RPMI7951 (cell line): ENCODE results near the gene SLPI. TPM values are rescaled to one million over a fixed set of nuclear protein-coding genes. Genes with fewer than 3 reads are reported as not detected.

ENCODE experiments used
- DNase-seq: peaks from one replicate; pipeline ENCODE4 v3.0.0-alpha.2; 2012; ENCODE audit warnings: low read depth
- total RNA-seq: library from RNA; depleted of rRNA; stranded (reverse); fragments of >200 nt; shearing (Covaris generic); gene quantifications from 2 replicates; pipeline ENCODE4 v1.2.3, GENCODE V29; 2014; rRNA removed

SLPI gene
- not detected in 2 replicates for total RNA-seq

GRCh38 chr20:45254383-45255262, at the start of gene SLPI:
Gene SLPI, minus strand, starts transcription at chr20:45254564. Its CDS starts 21 bp downstream, at chr20:45254543.
- no peak for DNase-seq

- peak; percentile 28 for DNase-seq
Observed at GRCh38 chr20:45303586-45304463, 49.5 kb upstream of the SLPI start.

GRCh38 chr20:45301824-45302271, 47.5 kb upstream of the SLPI start:
- no peak for DNase-seq

GRCh38 chr20:45300961-45301360, 46.6 kb upstream of the SLPI start:
- peak; percentile 71 for DNase-seq

- DNase-seq: no peak
Observed at GRCh38 chr20:45299786-45300185, 45.4 kb upstream of the SLPI start.

- no peak for DNase-seq
Observed at GRCh38 chr20:45297786-45298497, 43.6 kb upstream of the SLPI start.

GRCh38 chr20:45294659-45295058, 40.3 kb upstream of the SLPI start:
- no peak for DNase-seq

- DNase-seq: no peak
Observed at GRCh38 chr20:45294003-45294368, 39.6 kb upstream of the SLPI start.

- DNase-seq: peak; percentile 73
Observed at GRCh38 chr20:45293041-45294002, 39.0 kb upstream of the SLPI start.

- no peak for DNase-seq
Observed at GRCh38 chr20:45292343-45292742, 38.0 kb upstream of the SLPI start.

GRCh38 chr20:45291526-45291925, 37.2 kb upstream of the SLPI start:
- no peak for DNase-seq

GRCh38 chr20:45290677-45291355, 36.5 kb upstream of the SLPI start:
- DNase-seq: peak; percentile 77

- no peak for DNase-seq
Observed at GRCh38 chr20:45289942-45290676, 35.7 kb upstream of the SLPI start.

- DNase-seq: no peak
Observed at GRCh38 chr20:45288860-45289259, 34.5 kb upstream of the SLPI start.

- no peak for DNase-seq
Observed at GRCh38 chr20:45288376-45288775, 34.0 kb upstream of the SLPI start.

- no peak for DNase-seq
Observed at GRCh38 chr20:45283551-45284057, 29.2 kb upstream of the SLPI start.

GRCh38 chr20:45282700-45283550, 28.6 kb upstream of the SLPI start:
- no peak for DNase-seq

GRCh38 chr20:45279992-45280391, 25.6 kb upstream of the SLPI start:
- no peak for DNase-seq
